Uterus (tissue), 2 donors: ENCODE results near the gene PCGF2.

ENCODE experiments used
- POLR2A ChIP-seq, 2 donors: fragments of 450-650 bp; IDR thresholded peaks; one replicate each; pipeline ENCODE4 v1.6.1; 2016; ENCODE audit warnings: antibody characterized with exemption in 2 of 2, mild to moderate bottlenecking in 1 of 2, moderate library complexity in 1 of 2
- TF ChIP-seq, protein P1 (sequence below), 4 experiments: fragments of 200-600 bp in 2 of 4; fragments of 450-650 bp in 2 of 4; sonication (generic) in 2 of 4; IDR thresholded peaks; one replicate each; pipeline ENCODE4 v1.5.1; 2016 to 2019; ENCODE audit warnings: antibody characterized with exemption in 4 of 4, mild to moderate bottlenecking in 2 of 4, moderate library complexity in 1 of 4

GRCh38 chr17:38751144-38751807, 3.1 kb upstream of the PCGF2 start:
- TF ChIP-seq, protein P1, sequence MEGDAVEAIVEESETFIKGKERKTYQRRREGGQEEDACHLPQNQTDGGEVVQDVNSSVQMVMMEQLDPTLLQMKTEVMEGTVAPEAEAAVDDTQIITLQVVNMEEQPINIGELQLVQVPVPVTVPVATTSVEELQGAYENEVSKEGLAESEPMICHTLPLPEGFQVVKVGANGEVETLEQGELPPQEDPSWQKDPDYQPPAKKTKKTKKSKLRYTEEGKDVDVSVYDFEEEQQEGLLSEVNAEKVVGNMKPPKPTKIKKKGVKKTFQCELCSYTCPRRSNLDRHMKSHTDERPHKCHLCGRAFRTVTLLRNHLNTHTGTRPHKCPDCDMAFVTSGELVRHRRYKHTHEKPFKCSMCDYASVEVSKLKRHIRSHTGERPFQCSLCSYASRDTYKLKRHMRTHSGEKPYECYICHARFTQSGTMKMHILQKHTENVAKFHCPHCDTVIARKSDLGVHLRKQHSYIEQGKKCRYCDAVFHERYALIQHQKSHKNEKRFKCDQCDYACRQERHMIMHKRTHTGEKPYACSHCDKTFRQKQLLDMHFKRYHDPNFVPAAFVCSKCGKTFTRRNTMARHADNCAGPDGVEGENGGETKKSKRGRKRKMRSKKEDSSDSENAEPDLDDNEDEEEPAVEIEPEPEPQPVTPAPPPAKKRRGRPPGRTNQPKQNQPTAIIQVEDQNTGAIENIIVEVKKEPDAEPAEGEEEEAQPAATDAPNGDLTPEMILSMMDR (IDR thresholded peaks at IDR 0.05) = no peak
- TF ChIP-seq POLR2A (IDR thresholded peaks at IDR 0.05) = no peak
